Neuronal stem cell (in vitro differentiated cells): Measurements from ENCODE around the gene MT1E.

ENCODE experiments used
- DNase-seq: peaks from one replicate; pipeline ENCODE4 v3.0.0-alpha.2; 2013; ENCODE audit warnings: low spot score
- H2AFZ ChIP-seq: one replicate; pipeline ENCODE4 v1.6.1; 2013; ENCODE audit warnings: mild to moderate bottlenecking, low read length, inconsistent platforms
- H2AK5ac ChIP-seq: 2 replicates; pipeline ENCODE4 v1.6.1; 2013; ENCODE audit warnings: low read depth, mild to moderate bottlenecking, inconsistent platforms, low read length, moderate library complexity, mixed read lengths
- H2BK120ac ChIP-seq: 2 replicates; pipeline ENCODE4 v1.6.1; 2013; ENCODE audit warnings: low read depth, mild to moderate bottlenecking, inconsistent platforms, low read length, moderate library complexity, mixed read lengths
- H2BK12ac ChIP-seq: one replicate; pipeline ENCODE4 v1.6.1; 2013; ENCODE audit warnings: low read length, inconsistent platforms
- H2BK15ac ChIP-seq: 2 replicates; pipeline ENCODE4 v1.6.1; 2013; ENCODE audit warnings: mild to moderate bottlenecking, low read length, inconsistent platforms, mixed read lengths
- H2BK5ac ChIP-seq: one replicate; pipeline ENCODE4 v1.6.1; 2013; ENCODE audit warnings: inconsistent platforms, mild to moderate bottlenecking, low read length, moderate library complexity
- H3K14ac ChIP-seq: one replicate; pipeline ENCODE4 v1.6.1; 2013; ENCODE audit warnings: low read length, inconsistent platforms
- H3K18ac ChIP-seq: 2 replicates; pipeline ENCODE4 v1.6.1; 2013; ENCODE audit warnings: low read length, inconsistent platforms
- H3K23ac ChIP-seq: 2 replicates; pipeline ENCODE4 v1.6.1; 2013; ENCODE audit warnings: low read depth, mild to moderate bottlenecking, mixed read lengths, low read length, inconsistent platforms; ENCODE audit not compliant: poor library complexity
- H3K27ac ChIP-seq: replicated peaks from 3 replicates; pipeline ENCODE4 v1.5.1; 2013; ENCODE audit warnings: low read length, inconsistent platforms
- H3K27me3 ChIP-seq, 3 experiments: 2 replicates each; pipeline ENCODE4 v1.6.1; 2013; ENCODE audit warnings: low read length in 3 of 3, mild to moderate bottlenecking in 2 of 3, inconsistent platforms in 1 of 3, low read depth in 1 of 3, mixed read lengths in 1 of 3, moderate library complexity in 1 of 3; ENCODE audit not compliant: control insufficient read depth in 3 of 3, insufficient read depth in 3 of 3
- H3K36me3 ChIP-seq, 2 donors: replicated peaks in 1 of 2; 2 replicates each; pipeline ENCODE4 v1.6.1; 2013; ENCODE audit warnings: low read length in 2 of 2; ENCODE audit not compliant: control insufficient read depth in 2 of 2, insufficient read depth in 2 of 2
- H3K4ac ChIP-seq: 2 replicates; pipeline ENCODE4 v1.6.1; 2013; ENCODE audit warnings: inconsistent platforms, mild to moderate bottlenecking, low read length, moderate library complexity
- H3K4me1 ChIP-seq, 2 donors: 1 replicate in 1 of 2; 2 replicates in 1 of 2; pipeline ENCODE4 v1.6.1; 2013; ENCODE audit warnings: low read length in 2 of 2, low read depth in 1 of 2; ENCODE audit not compliant: control insufficient read depth in 2 of 2, insufficient read depth in 1 of 2
- H3K4me2 ChIP-seq: one replicate; pipeline ENCODE4 v1.6.1; 2013; ENCODE audit warnings: mild to moderate bottlenecking, low read length, inconsistent platforms; ENCODE audit not compliant: insufficient read depth, poor library complexity, severe bottlenecking
- H3K4me3 ChIP-seq, 2 donors: 2 replicates each; pipeline ENCODE4 v1.5.1; 2013; ENCODE audit warnings: low read length in 2 of 2, mild to moderate bottlenecking in 2 of 2, inconsistent platforms in 1 of 2, moderate library complexity in 1 of 2
- H3K79me1 ChIP-seq: one replicate; pipeline ENCODE4 v1.6.1; 2013; ENCODE audit warnings: low read depth, mild to moderate bottlenecking, inconsistent platforms, low read length, moderate library complexity
- H3K9ac ChIP-seq: one replicate; pipeline ENCODE4 v1.6.1; 2013; ENCODE audit warnings: mild to moderate bottlenecking, low read depth, low read length, inconsistent platforms; ENCODE audit not compliant: poor library complexity
- H3K9me3 ChIP-seq, 2 donors: replicated peaks in 1 of 2; 2 replicates each; pipeline versions ENCODE3 to v1.6.1; 2013; ENCODE audit warnings: low read length in 2 of 2, mild to moderate bottlenecking in 2 of 2, inconsistent platforms in 1 of 2, low read depth in 1 of 2, mixed read lengths in 1 of 2, moderate library complexity in 1 of 2; ENCODE audit not compliant: control insufficient read depth in 2 of 2, insufficient read depth in 1 of 2
- H4K8ac ChIP-seq: one replicate; pipeline ENCODE4 v1.6.1; 2013; ENCODE audit warnings: low read depth, mild to moderate bottlenecking, inconsistent platforms, low read length, moderate library complexity
- H4K91ac ChIP-seq: one replicate; pipeline ENCODE4 v1.6.1; 2013; ENCODE audit warnings: low read length, low read depth, mild to moderate bottlenecking, inconsistent platforms; ENCODE audit not compliant: poor library complexity
- WGBS, 2 donors: extraction: QIAGEN DNeasy Blood & Tissue Kit; methylation state at CpG; one replicate each; pipeline ENCODE4 v1.1.7; 2013; ENCODE audit warnings: missing lambda C conversion rate in 2 of 2, mixed read lengths in 1 of 2; ENCODE audit not compliant: insufficient read length in 2 of 2, insufficient replicate concordance in 1 of 2; ENCODE audit errors: extremely low coverage in 2 of 2; 5-methylcytosine and 5-hydroxymethylcytosine counted together

MT1E gene

DNA sequence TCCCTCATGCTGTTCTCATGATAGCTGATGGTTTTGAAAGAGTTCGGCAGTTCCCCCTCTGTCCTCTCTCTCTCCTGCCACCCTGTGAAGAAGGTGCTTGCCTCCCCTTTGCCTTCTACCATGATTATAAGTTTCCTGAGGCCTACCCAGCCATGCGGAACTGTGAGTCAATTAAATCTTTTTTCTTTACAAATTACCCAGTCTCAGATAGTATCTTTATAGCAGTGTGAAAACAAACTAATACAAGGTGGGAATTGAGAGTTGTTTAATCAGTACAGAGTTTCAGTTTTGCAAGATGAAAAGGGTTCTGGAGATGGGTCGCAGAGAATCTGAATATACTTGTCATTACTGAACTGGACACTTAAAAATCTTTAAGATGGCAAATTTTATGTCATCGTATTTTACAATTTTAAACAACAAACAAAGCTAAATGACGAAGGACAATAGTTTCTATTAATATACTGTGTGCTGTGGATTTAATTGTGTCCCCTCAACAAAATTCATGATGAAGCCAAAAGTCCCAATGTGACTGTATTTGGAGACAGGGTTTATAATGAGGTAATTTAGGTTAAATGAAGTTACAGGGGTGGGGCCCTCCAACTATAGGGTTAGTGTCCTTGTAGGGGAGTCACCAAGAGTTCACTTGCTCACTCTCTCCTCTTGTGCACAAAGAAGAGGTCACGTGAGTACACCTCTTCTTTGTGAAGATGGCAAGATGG is 31.8 kb upstream of the MT1E start:
- Histone ChIP-seq H3K79me1 (no peaks in the 10 kb centered on the region), H3K14ac (no peak overlapping the region), H3K23ac (no peak overlapping the region), H3K9ac (no peak overlapping the region), H4K91ac (no peak overlapping the region), H3K9me3 (peaks cover 0 to 2% of the 10 kb centered on the region in 2 donors), H3K4me2 (no peak overlapping the region), H3K4me1 (peaks cover 0 to 6% of the 10 kb centered on the region in 2 donors), H2BK5ac (no peak overlapping the region), H2BK120ac (no peak overlapping the region), H2BK15ac (no peak overlapping the region), H3K4me3 (no peak overlapping the region), H3K4ac (no peak overlapping the region), H3K27me3 (peaks cover 8 to 44% (median 31%) of the 10 kb centered on the region in 3 experiments), H3K18ac (no peak overlapping the region), H2AFZ (no peak overlapping the region), H2AK5ac (no peak overlapping the region), H3K36me3 (no peaks in the 10 kb centered on the region), H2BK12ac (no peak overlapping the region), H3K27ac (no peak overlapping the region), H4K8ac (no peak overlapping the region)
- DNase-seq: no peak
- no CpG with 5 or more reads among the region's 6 CpGs for WGBS, 2 donors

DNA sequence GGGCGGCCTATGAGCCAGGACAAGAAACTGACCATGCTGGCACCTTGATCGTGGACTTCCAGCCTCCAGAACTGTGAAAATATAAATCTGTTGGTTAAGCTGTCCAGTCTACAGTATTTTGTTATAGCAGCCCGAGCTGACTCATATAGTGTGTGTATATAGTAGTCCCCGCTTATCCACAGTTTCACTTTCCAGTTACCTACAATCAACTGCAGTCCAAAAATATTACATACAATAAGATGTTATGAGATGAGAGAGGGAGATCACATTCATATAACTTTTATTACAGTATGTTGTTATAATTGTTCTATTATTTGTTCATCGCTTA is 31.3 kb upstream of the MT1E start:
- no peak for DNase-seq
- Histone ChIP-seq H2BK120ac (no peak overlapping the region), H3K4ac (no peak overlapping the region), H2BK5ac (no peak overlapping the region), H2AK5ac (no peak overlapping the region), H3K14ac (no peak overlapping the region), H3K79me1 (no peaks in the 10 kb centered on the region), H3K4me1 (peaks cover 0 to 2% of the 10 kb centered on the region in 2 donors), H2BK15ac (no peak overlapping the region), H2BK12ac (no peak overlapping the region), H3K9me3 (peaks cover 0 to 2% of the 10 kb centered on the region in 2 donors), H3K18ac (no peak overlapping the region), H3K27ac (no peak overlapping the region), H3K9ac (no peak overlapping the region), H3K4me2 (no peak overlapping the region), H3K23ac (no peak overlapping the region), H3K36me3 (no peaks in the 10 kb centered on the region), H4K8ac (no peak overlapping the region), H2AFZ (no peak overlapping the region), H3K4me3 (no peak overlapping the region), H3K27me3 (peaks cover 4 to 39% (median 26%) of the 10 kb centered on the region in 3 experiments), H4K91ac (no peak overlapping the region)
- WGBS, 2 donors: no CpG with 5 or more reads among the region's 5 CpGs

DNA sequence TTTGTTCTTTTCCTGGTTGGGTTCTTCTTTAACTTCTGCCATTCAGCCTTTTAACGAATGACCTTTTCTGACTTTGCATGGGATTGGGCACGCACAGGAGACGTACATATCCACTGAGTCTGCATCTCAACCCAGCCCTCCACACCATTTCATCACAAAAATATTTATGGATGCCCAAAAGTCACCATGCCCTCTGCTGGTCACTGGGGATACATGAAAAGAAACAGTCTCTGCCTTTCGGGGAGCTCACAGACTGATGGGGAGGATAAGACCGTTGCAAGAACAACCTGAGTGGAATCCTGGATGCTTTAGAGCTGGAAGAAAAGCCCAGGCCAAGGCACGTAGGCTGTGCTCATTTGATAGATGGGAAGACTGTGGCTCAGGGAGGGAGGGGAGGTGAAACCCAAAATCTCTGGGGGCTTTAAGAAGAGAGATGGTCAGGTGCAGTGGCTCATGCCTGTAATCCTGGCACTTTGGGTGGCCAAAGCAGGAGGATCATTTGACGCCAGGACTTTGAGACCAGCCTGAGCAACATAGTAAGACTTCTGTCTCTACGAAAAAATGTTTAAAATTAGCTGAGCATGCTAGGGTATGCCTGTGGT is 25.1 kb upstream of the MT1E start:
- Histone ChIP-seq H3K27me3 (peaks cover 0 to 18% (median 0%) of the 10 kb centered on the region in 3 experiments), H3K36me3 (no peaks in the 10 kb centered on the region), H2BK15ac (no peak overlapping the region), H3K27ac (no peak overlapping the region), H2BK5ac (no peak overlapping the region), H3K9ac (no peak overlapping the region), H2BK120ac (no peak overlapping the region), H4K8ac (no peak overlapping the region), H3K4me3 (no peak overlapping the region), H2BK12ac (no peak overlapping the region), H3K14ac (no peak overlapping the region), H3K9me3 (no peaks in the 10 kb centered on the region), H3K23ac (no peak overlapping the region), H2AFZ (no peak overlapping the region), H2AK5ac (no peak overlapping the region), H4K91ac (no peak overlapping the region), H3K4ac (no peak overlapping the region), H3K18ac (no peak overlapping the region), H3K4me1 (no peaks in the 10 kb centered on the region), H3K4me2 (no peak overlapping the region), H3K79me1 (no peaks in the 10 kb centered on the region)
- WGBS, 2 donors: no CpG with 5 or more reads among the region's 8 CpGs
- no peak for DNase-seq

DNA sequence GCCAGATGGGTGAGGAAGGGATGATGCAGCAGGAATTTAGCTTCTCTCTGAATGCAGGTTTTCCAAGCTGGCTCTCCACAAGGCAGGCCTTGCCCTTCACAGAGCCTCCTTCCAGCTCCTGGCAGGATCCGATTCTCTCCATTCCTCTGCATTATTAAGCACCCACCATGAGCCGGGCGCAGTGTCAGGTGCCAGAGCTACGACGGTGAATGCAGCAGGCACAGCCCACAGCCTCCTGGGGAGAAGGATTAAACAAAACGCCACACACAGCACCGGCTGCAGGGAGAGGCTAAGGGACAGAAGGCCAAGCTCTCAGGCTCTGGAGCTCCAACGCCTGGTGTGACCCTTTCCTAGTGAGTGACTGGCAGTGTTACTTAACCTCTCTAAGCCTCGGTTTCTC is 24.3 kb upstream of the MT1E start:
- Histone ChIP-seq H2BK12ac (no peak overlapping the region), H2BK15ac (no peak overlapping the region), H3K4me1 (no peaks in the 10 kb centered on the region), H3K79me1 (no peaks in the 10 kb centered on the region), H3K9ac (no peak overlapping the region), H3K27me3 (peaks cover 0 to 22% (median 0%) of the 10 kb centered on the region in 3 experiments), H3K4me3 (no peak overlapping the region), H3K27ac (no peak overlapping the region), H2BK5ac (no peak overlapping the region), H2AK5ac (no peak overlapping the region), H3K9me3 (no peaks in the 10 kb centered on the region), H2BK120ac (no peak overlapping the region), H4K8ac (no peak overlapping the region), H3K23ac (no peak overlapping the region), H2AFZ (peak overlapping the region; percentile 45), H3K18ac (no peak overlapping the region), H3K4me2 (no peak overlapping the region), H3K14ac (no peak overlapping the region), H4K91ac (no peak overlapping the region), H3K36me3 (no peaks in the 10 kb centered on the region), H3K4ac (no peak overlapping the region)
- no peak for DNase-seq
- WGBS, 2 donors: no CpG with 5 or more reads among the region's 9 CpGs
